ENCODE measurements around the gene SEMA3E. TPM values are rescaled to one million over a fixed set of nuclear protein-coding genes. Genes with fewer than 3 reads are reported as not detected.

SEMA3E gene
- total RNA-seq, 1 experiment from 2014 or later = 7.3 TPM

DNA sequence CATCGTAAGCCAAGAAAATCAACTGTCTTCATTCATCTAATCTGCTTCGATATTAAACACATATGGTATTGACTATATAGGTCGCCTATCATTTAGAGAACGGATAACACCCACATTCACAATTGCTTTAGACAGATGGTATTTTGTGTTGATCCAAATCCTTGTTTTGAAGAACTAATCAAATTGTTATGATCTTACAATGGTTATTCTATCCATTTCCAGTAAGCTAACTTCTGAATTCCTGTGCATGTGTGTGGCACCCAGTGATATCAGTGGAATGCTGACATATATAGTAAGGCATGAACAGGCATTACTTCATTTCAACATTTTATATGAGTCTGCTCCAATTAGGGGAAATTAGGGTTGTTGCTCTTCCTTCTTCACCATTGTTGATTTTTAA is 98.8 kb downstream of the SEMA3E start:
- no TSS peak for BruUV-seq (replicated peaks)
- Histone ChIP-seq H3K4me1 (ENCODE audit: control insufficient read depth, insufficient read depth, low read length) (peaks cover 7% of the 10 kb centered on the region), H3K27me3 (ENCODE audit: control insufficient read depth, insufficient read depth, low read length) (no peaks in the 10 kb centered on the region), H3K4me3 (ENCODE audit: low read depth in 2 of 2, low read length in 2 of 2) (no peak overlapping the region), H3K27ac (ENCODE audit: low read length) (no peak overlapping the region), H3K9me3 (ENCODE audit: control insufficient read depth, insufficient read depth, low read depth, low read length) (no peaks in the 10 kb centered on the region), H3K36me3 (ENCODE audit: control insufficient read depth, insufficient read depth, low read length) (no peaks in the 10 kb centered on the region)
- POLR2A ChIA-PET = no interaction called here
- TF ChIP-seq SIN3A (IDR thresholded peaks at IDR 0.05; ENCODE audit: borderline replicate concordance, insufficient read depth, low read depth, low read length) (no peak), TCF7L2 (IDR thresholded peaks at IDR 0.05; ENCODE audit: low read depth, low read length) (no peak), POLR2AphosphoS5 (IDR thresholded peaks at IDR 0.05; ENCODE audit: low read depth, low read length) (no peak)
- TF ChIP-seq, protein P1, sequence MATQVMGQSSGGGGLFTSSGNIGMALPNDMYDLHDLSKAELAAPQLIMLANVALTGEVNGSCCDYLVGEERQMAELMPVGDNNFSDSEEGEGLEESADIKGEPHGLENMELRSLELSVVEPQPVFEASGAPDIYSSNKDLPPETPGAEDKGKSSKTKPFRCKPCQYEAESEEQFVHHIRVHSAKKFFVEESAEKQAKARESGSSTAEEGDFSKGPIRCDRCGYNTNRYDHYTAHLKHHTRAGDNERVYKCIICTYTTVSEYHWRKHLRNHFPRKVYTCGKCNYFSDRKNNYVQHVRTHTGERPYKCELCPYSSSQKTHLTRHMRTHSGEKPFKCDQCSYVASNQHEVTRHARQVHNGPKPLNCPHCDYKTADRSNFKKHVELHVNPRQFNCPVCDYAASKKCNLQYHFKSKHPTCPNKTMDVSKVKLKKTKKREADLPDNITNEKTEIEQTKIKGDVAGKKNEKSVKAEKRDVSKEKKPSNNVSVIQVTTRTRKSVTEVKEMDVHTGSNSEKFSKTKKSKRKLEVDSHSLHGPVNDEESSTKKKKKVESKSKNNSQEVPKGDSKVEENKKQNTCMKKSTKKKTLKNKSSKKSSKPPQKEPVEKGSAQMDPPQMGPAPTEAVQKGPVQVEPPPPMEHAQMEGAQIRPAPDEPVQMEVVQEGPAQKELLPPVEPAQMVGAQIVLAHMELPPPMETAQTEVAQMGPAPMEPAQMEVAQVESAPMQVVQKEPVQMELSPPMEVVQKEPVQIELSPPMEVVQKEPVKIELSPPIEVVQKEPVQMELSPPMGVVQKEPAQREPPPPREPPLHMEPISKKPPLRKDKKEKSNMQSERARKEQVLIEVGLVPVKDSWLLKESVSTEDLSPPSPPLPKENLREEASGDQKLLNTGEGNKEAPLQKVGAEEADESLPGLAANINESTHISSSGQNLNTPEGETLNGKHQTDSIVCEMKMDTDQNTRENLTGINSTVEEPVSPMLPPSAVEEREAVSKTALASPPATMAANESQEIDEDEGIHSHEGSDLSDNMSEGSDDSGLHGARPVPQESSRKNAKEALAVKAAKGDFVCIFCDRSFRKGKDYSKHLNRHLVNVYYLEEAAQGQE (IDR thresholded peaks at IDR 0.05; ENCODE audit: insufficient read depth in 1 of 2, low read depth in 2 of 2, low read length in 1 of 2) = no peak
- TF ChIP-seq, protein P2, sequence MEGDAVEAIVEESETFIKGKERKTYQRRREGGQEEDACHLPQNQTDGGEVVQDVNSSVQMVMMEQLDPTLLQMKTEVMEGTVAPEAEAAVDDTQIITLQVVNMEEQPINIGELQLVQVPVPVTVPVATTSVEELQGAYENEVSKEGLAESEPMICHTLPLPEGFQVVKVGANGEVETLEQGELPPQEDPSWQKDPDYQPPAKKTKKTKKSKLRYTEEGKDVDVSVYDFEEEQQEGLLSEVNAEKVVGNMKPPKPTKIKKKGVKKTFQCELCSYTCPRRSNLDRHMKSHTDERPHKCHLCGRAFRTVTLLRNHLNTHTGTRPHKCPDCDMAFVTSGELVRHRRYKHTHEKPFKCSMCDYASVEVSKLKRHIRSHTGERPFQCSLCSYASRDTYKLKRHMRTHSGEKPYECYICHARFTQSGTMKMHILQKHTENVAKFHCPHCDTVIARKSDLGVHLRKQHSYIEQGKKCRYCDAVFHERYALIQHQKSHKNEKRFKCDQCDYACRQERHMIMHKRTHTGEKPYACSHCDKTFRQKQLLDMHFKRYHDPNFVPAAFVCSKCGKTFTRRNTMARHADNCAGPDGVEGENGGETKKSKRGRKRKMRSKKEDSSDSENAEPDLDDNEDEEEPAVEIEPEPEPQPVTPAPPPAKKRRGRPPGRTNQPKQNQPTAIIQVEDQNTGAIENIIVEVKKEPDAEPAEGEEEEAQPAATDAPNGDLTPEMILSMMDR (IDR thresholded peaks at IDR 0.05) = no peak
- CTCF ChIA-PET = no interaction called here
- DNase-seq (ENCODE audit: low read depth, low spot score) (no peak), ATAC-seq (no peak)
- in situ Hi-C loops (cut with HindIII; ENCODE audit: low pct_unique_long_range_greater_than_20kb, low sequenced_read_pairs) = no loop called here
- intact Hi-C loops (cut with micrococcal nuclease; ENCODE audit: unreplicated experiment) = no loop called here

DNA sequence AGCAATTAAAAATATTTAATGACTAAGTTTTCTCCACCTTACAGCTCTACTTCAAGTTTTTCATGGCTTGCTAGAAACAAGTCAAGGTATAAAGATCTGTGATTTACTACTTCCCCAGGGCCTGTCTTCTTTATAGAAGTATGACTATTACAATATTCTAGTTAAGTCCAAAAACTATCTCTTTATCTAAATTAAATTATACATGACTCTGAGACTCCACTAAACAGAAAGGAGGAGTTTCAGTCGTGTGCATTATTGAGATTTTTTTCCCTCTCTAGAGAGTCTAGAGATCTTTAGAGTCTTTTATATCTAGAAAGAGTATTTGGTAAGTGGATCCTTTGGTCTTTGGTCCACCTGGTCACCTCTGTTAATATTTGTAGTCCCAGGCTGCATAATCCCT is 100.7 kb downstream of the SEMA3E start:
- H3K9me3 ChIP-seq (ENCODE audit: control insufficient read depth, insufficient read depth, low read depth, low read length) = no peaks in the 10 kb centered on the region
- in situ Hi-C loops (cut with HindIII; ENCODE audit: low pct_unique_long_range_greater_than_20kb, low sequenced_read_pairs) = no loop called here
- no peak overlapping the region for H3K4me3 ChIP-seq (ENCODE audit: low read depth in 2 of 2, low read length in 2 of 2)
- no peaks in the 10 kb centered on the region for H3K27me3 ChIP-seq (ENCODE audit: control insufficient read depth, insufficient read depth, low read length)
- DNase-seq (ENCODE audit: low read depth, low spot score) = no peak
- ChIA-PET CTCF (no interaction called here), POLR2A (no interaction called here)
- peaks cover 7% of the 10 kb centered on the region for H3K4me1 ChIP-seq (ENCODE audit: control insufficient read depth, insufficient read depth, low read length)
- TF ChIP-seq SIN3A (IDR thresholded peaks at IDR 0.05; ENCODE audit: borderline replicate concordance, insufficient read depth, low read depth, low read length) (no peak), TCF7L2 (IDR thresholded peaks at IDR 0.05; ENCODE audit: low read depth, low read length) (no peak), POLR2AphosphoS5 (IDR thresholded peaks at IDR 0.05; ENCODE audit: low read depth, low read length) (no peak)
- TF ChIP-seq, protein P2 (IDR thresholded peaks at IDR 0.05) = no peak
- TF ChIP-seq, protein P1 (IDR thresholded peaks at IDR 0.05; ENCODE audit: insufficient read depth in 1 of 2, low read depth in 2 of 2, low read length in 1 of 2) = no peak
- no peaks in the 10 kb centered on the region for H3K36me3 ChIP-seq (ENCODE audit: control insufficient read depth, insufficient read depth, low read length)
- ATAC-seq = no peak; the same call in 1 of the 2 replicates
- intact Hi-C loops (cut with micrococcal nuclease; ENCODE audit: unreplicated experiment) = no loop called here
- no TSS peak for BruUV-seq (replicated peaks)
- H3K27ac ChIP-seq (ENCODE audit: low read length) = peak overlapping the region; percentile 78

Measured in Panc1 (cell line).